K562 (cell line): ENCODE results near the gene TMEM242. TPM values are rescaled to one million over a fixed set of nuclear protein-coding genes. Genes with fewer than 3 reads are reported as not detected.

Source experiments
- ATAC-seq: fragments of 200-7000 bp; cut with Tn5 transposase; 3 replicates; pipeline ENCODE4 v1.9.1; 2020; ENCODE audit warnings: moderate library complexity
- BruUV-seq: library from RNA; stranded (reverse); fragments of 400-500 nt; replicated peaks from 2 replicates; lab custom pipeline; 2021; lab: Mats Ljungman, UMichigan
- CTCF ChIA-PET: fragments of 300-600 bp; formaldehyde crosslinking; extraction: SDS; loops from one replicate; lab custom pipeline; 2021; ENCODE audit warnings: low intra/inter-chr PET ratio; lab: Yijun Ruan, JAX
- POLR2A ChIA-PET: fragments of 300-600, 350-650 bp; sonication (Branson Sonifier 250); formaldehyde crosslinking; extraction: SDS; loops from one replicate; lab custom pipeline; 2021; ENCODE audit warnings: antibody characterized with exemption, inconsistent platforms; lab: Yijun Ruan, JAX
- DNase-seq, 4 experiments: peaks; one replicate each; pipeline versions ENCODE4 v3.0.0 to v3.0.0-alpha.2; 2011 to 2018; ENCODE audit warnings: low spot score in 3 of 4, mixed read lengths in 3 of 4; ENCODE audit errors: extremely low read depth in 1 of 4
- FAIRE-seq: peaks from 2 replicates; lab custom pipeline; 2011; peaks lifted over from hg19 to GRCh38; lab: Jason Lieb, UNC
- H2AFZ ChIP-seq: 2 replicates; pipeline ENCODE4 v1.6.0; 2011; ENCODE audit warnings: low read depth, low read length, control low read depth, inconsistent platforms
- H3K27ac ChIP-seq: fragments of 200-600 bp; 3 replicates; pipeline ENCODE4 v1.8.0; 2011; ENCODE audit warnings: low read depth, mild to moderate bottlenecking, control low read depth, inconsistent platforms, low read length, moderate library complexity, mixed read lengths; ENCODE audit errors: extremely low read depth
- H3K27me3 ChIP-seq, 2 experiments: fragments of 300-600 bp in 1 of 2; 2 replicates in 1 of 2; 3 replicates in 1 of 2; pipeline versions ENCODE4 v1.6.0 to v1.8.0; 2011; ENCODE audit warnings: inconsistent platforms in 2 of 2, low read length in 2 of 2, mild to moderate bottlenecking in 1 of 2, mixed read lengths in 1 of 2, moderate library complexity in 1 of 2; ENCODE audit not compliant: control insufficient read depth in 2 of 2, insufficient read depth in 2 of 2
- H3K36me3 ChIP-seq: fragments of 300-600 bp; 3 replicates; pipeline ENCODE4 v1.8.0; 2011; ENCODE audit warnings: mild to moderate bottlenecking, low read length, inconsistent platforms; ENCODE audit not compliant: control insufficient read depth, insufficient read depth
- H3K4me1 ChIP-seq, 2 experiments: fragments of 200-600 bp in 1 of 2; replicated peaks in 1 of 2; 2 replicates in 1 of 2; 3 replicates in 1 of 2; pipeline versions ENCODE4 v1.5.1 to v1.8.0; 2011; ENCODE audit warnings: inconsistent platforms in 2 of 2, low read length in 2 of 2, mild to moderate bottlenecking in 1 of 2, mixed read lengths in 1 of 2, moderate library complexity in 1 of 2; ENCODE audit not compliant: control insufficient read depth in 2 of 2, insufficient read depth in 2 of 2
- H3K4me2 ChIP-seq: 2 replicates; pipeline ENCODE4 v1.6.1; 2011; ENCODE audit warnings: low read length, control low read depth, inconsistent platforms, mixed read lengths; ENCODE audit not compliant: insufficient read depth
- H3K4me3 ChIP-seq: fragments of 200-600 bp; sonication (generic), shearing (Covaris generic); 2 replicates; pipeline ENCODE4 v1.5.1; 2016; ENCODE audit warnings: control low read depth, inconsistent platforms
- H3K79me2 ChIP-seq: fragments of 200-600 bp; 3 replicates; pipeline ENCODE4 v1.8.0; 2011; ENCODE audit warnings: low read length, inconsistent platforms; ENCODE audit not compliant: control insufficient read depth, insufficient read depth
- H3K9ac ChIP-seq, 2 experiments: 2 replicates each; pipeline versions ENCODE4 v1.6.0 to v1.6.1; 2011; ENCODE audit warnings: low read depth in 2 of 2, low read length in 2 of 2, control low read depth in 1 of 2, inconsistent platforms in 1 of 2, mild to moderate bottlenecking in 1 of 2, mixed read lengths in 1 of 2; ENCODE audit not compliant: insufficient read depth in 1 of 2
- H3K9me1 ChIP-seq: one replicate; pipeline ENCODE4 v1.6.0; 2011; ENCODE audit warnings: inconsistent platforms, mild to moderate bottlenecking, low read length, moderate library complexity; ENCODE audit not compliant: control insufficient read depth, insufficient read depth
- H3K9me3 ChIP-seq: replicated peaks from 2 replicates; pipeline ENCODE4 v1.5.1; 2011; ENCODE audit warnings: low read depth, low read length, inconsistent platforms; ENCODE audit not compliant: control insufficient read depth, insufficient read depth
- H4K20me1 ChIP-seq: replicated peaks from 2 replicates; pipeline ENCODE4 v1.6.1; 2011; ENCODE audit warnings: low read length, inconsistent platforms, mixed read lengths; ENCODE audit not compliant: control insufficient read depth, insufficient read depth
- ATF1 ChIP-seq, 2 experiments: fragments of 450-650 bp in 1 of 2; IDR thresholded peaks; 2 replicates each; pipeline ENCODE4 v1.6.1; 2016; ENCODE audit warnings: missing compliant biosample characterization in 1 of 2, missing genetic modification characterization in 1 of 2
- BACH1 ChIP-seq: fragments of 200-800 bp; sonication (Bioruptor generic); IDR thresholded peaks from 2 replicates; pipeline ENCODE4 v1.6.1; 2016; ENCODE audit warnings: missing genetic modification characterization, missing compliant biosample characterization
- CEBPG ChIP-seq, 3 experiments: fragments of 200-800 bp in 1 of 3; sonication (Bioruptor generic) in 1 of 3; sonication (generic) in 1 of 3; formaldehyde crosslinking in 1 of 3; IDR thresholded peaks in 2 of 3; conservative IDR thresholded peaks in 1 of 3; 2 replicates each; pipeline versions ENCODE4 v1.6.1 to v1.8.0; 2016 to 2022; ENCODE audit warnings: missing compliant biosample characterization in 2 of 3, missing genetic modification characterization in 2 of 3, mild to moderate bottlenecking in 1 of 3, missing genetic modification reagents in 1 of 3
- DMBX1 ChIP-seq: fragments of 250-450 bp; sonication (Bioruptor Pico); IDR thresholded peaks from 2 replicates; pipeline ENCODE4 v1.8.0; 2022; ENCODE audit warnings: inconsistent platforms, mild to moderate bottlenecking, moderate library complexity, borderline replicate concordance
- EP300 ChIP-seq: IDR thresholded peaks from 2 replicates; pipeline ENCODE4 v1.6.1; 2012; ENCODE audit warnings: low read length, improper control_type of control experiment
- ETV1 ChIP-seq: fragments of 450-650 bp; conservative IDR thresholded peaks from 2 replicates; pipeline ENCODE4 v1.6.1; 2016; ENCODE audit warnings: missing genetic modification characterization, control low read depth, low read depth, missing compliant biosample characterization
- FOXO4 ChIP-seq: fragments of 450-650 bp; formaldehyde crosslinking; IDR thresholded peaks from 2 replicates; pipeline ENCODE4 v1.4.0; 2020; ENCODE audit warnings: mild to moderate bottlenecking, moderate library complexity
- HMGXB4 ChIP-seq: sonication (generic); formaldehyde crosslinking; IDR thresholded peaks from 2 replicates; pipeline ENCODE4 v1.8.1; 2023; ENCODE audit warnings: mild to moderate bottlenecking, missing genetic modification reagents
- KDM2B ChIP-seq: fragments of 250-450 bp; sonication (Bioruptor Pico); IDR thresholded peaks from 2 replicates; pipeline ENCODE4 v1.8.0; 2021; ENCODE audit warnings: mild to moderate bottlenecking, moderate library complexity
- KDM4B ChIP-seq, 2 experiments: fragments of 450-650 bp in 1 of 2; sonication (generic) in 1 of 2; IDR thresholded peaks; 2 replicates each; pipeline ENCODE4 v1.6.1; 2016 to 2017; ENCODE audit warnings: borderline replicate concordance in 2 of 2, antibody characterized with exemption in 1 of 2, low read depth in 1 of 2, mild to moderate bottlenecking in 1 of 2
- SAFB2 ChIP-seq: fragments of 200-400 bp; formaldehyde crosslinking; IDR thresholded peaks from 2 replicates; pipeline ENCODE4 v1.6.1; 2018; ENCODE audit warnings: borderline replicate concordance, low read length, low read depth, moderate library complexity; ENCODE audit not compliant: severe bottlenecking
- TARDBP ChIP-seq: fragments of 450-650 bp; IDR thresholded peaks from 2 replicates; pipeline ENCODE4 v1.6.1; 2016
- TEAD1 ChIP-seq, 2 experiments: fragments of 450-650 bp in 1 of 2; sonication (generic) in 1 of 2; formaldehyde crosslinking; IDR thresholded peaks; 2 replicates each; pipeline versions ENCODE4 v1.4.0 to v1.8.0; 2020 to 2022; ENCODE audit warnings: mild to moderate bottlenecking in 2 of 2, missing genetic modification reagents in 1 of 2
- TEAD2 ChIP-seq: fragments of 450-650 bp; IDR thresholded peaks from 2 replicates; pipeline ENCODE4 v1.6.1; 2016; ENCODE audit warnings: missing genetic modification characterization, control low read depth, missing compliant biosample characterization
- ZBTB5 ChIP-seq: fragments of 450-650 bp; IDR thresholded peaks from 2 replicates; pipeline ENCODE4 v1.6.1; 2017; ENCODE audit warnings: antibody characterized with exemption
- ZC3H11A ChIP-seq: IDR thresholded peaks from 2 replicates; pipeline ENCODE4 v1.6.1; 2012; ENCODE audit warnings: low read depth, low read length, improper control_type of control experiment
- ZNF77 ChIP-seq: fragments of 250-450 bp; sonication (Bioruptor Pico); IDR thresholded peaks from 2 replicates; pipeline ENCODE4 v1.5.0; 2020
- ZNF830 ChIP-seq: fragments of 250-450 bp; sonication (Bioruptor Pico); IDR thresholded peaks from 2 replicates; pipeline ENCODE4 v1.5.0; 2021; ENCODE audit warnings: mild to moderate bottlenecking
- WGBS: fragments of 100-300 bp; shearing (Covaris generic); methylation state at CpG from one replicate; pipeline ENCODE4 v1.1.6; 2016; ENCODE audit warnings: low coverage, mixed read lengths; ENCODE audit not compliant: insufficient coverage; ENCODE audit errors: missing lambda C conversion rate; 5-methylcytosine and 5-hydroxymethylcytosine counted together
- in situ Hi-C: fragments of 300-500 bp; cut with MboI; formaldehyde crosslinking; loops from 4 replicates; pipeline ENCODE4 v1.15.0; 2018; ENCODE audit warnings: inconsistent platforms, mixed read lengths
- intact Hi-C: fragments of 100-400 bp; cut with micrococcal nuclease; formaldehyde crosslinking; loops from 2 replicates; pipeline ENCODE4 v1.14.2; 2022
- polyA plus RNA-seq, 8 experiments: library from polyadenylated mRNA; depleted of rRNA in 4 of 8; stranded (reverse) in 5 of 8; unstranded in 3 of 8; fragments of >200 nt; fragmentation: Nextera tagmentation in 2 of 8; fragmentation: Illumina TruSeq in 1 of 8; extraction: Ambion mirVana in 2 of 8; extraction: Trizol in 1 of 8; gene quantifications; 2 replicates each; pipeline versions ENCODE4 v1.2.1 to v1.2.3, GENCODE V29; 2011 to 2014; ENCODE audit warnings: inconsistent platforms in 1 of 8, missing spikeins in 1 of 8
- total RNA-seq, 7 experiments: library from RNA; depleted of rRNA in 6 of 7; stranded (reverse); fragments of >200 nt in 6 of 7; fragmentation: Illumina TruSeq in 2 of 7; extraction: Trizol in 2 of 7; gene quantifications; 2 replicates each; pipeline versions ENCODE4 v1.2.1 to v1.2.3, GENCODE V29; 2011 to 2021; ENCODE audit warnings: low replicate concordance in 1 of 7

The TMEM242 gene
- total and polyA plus RNA-seq, 9 of the 15 experiments (the other 6 are each of a cell fraction or from before 2014, with no cell fraction given), result 9.5 to 35.3 (median 16.5) TPM

- Histone ChIP-seq H4K20me1 (0 out of 2 replicates have a peak, but pooled peaks cover 4% of the 10 kb centered on the region), H3K36me3 (peaks cover under 1% of the 10 kb centered on the region; the same call in 1 of the 3 replicates), H3K9me1 (no peaks in the 10 kb centered on the region), H2AFZ (peak overlapping the region; percentile 77), H3K27ac (no peak overlapping the region), H3K79me2 (peaks cover 11% of the 10 kb centered on the region), H3K4me3 (no peak overlapping the region), H3K9me3 (no peaks in the 10 kb centered on the region), H3K4me1 (peaks cover 8 to 20% of the 10 kb centered on the region in 2 experiments), H3K4me2 (peak overlapping the region; percentile 21; the same call in 1 of the 2 replicates), H3K27me3 (no peaks in the 10 kb centered on the region), H3K9ac (no peak overlapping the region)
- no peak for ATAC-seq
- no TSS peak for BruUV-seq
- FAIRE-seq, result no peak
- ChIA-PET POLR2A (interaction anchor here (1.1 to 5.3 kb wide), 4 partner anchors 8 to 340 kb away, joined by 4 to 68 read pairs (median 10); no protein-coding TSS in a partner anchor), CTCF (no interaction called here)
- in situ Hi-C loops, result no loop called here
- intact Hi-C loops, result no loop called here
- no peak for DNase-seq
- 15% methylated on average over 6 of the region's 6 CpGs for WGBS
- TF ChIP-seq ZC3H11A (no peak), ZNF830 (no peak), TEAD2 (tag) (no peak), KDM2B (CRISPR knock-in tag) (no peak), ATF1 (CRISPR knock-in tag; IDR thresholded peaks at IDR 0.05) (no peak), ATF1 (tag; IDR thresholded peaks at IDR 0.05) (no peak), TARDBP (no peak), KDM4B (IDR thresholded peaks at IDR 0.05; ENCODE audit: borderline replicate concordance in 2 of 2, low read depth in 1 of 2) (no peak), ETV1 (tag) (no peak), FOXO4 (CRISPR knock-in tag) (no peak), EP300 (peak; percentile 14; the same call in 1 of the 2 replicates), SAFB2 (no peak), ZBTB5 (no peak), BACH1 (tag) (no peak), DMBX1 (CRISPR knock-in tag) (peak; percentile 55; the same call in 1 of the 2 replicates), HMGXB4 (CRISPR knock-in tag) (no peak), CEBPG (CRISPR knock-in tag; IDR thresholded peaks at IDR 0.05) (no peak), CEBPG (tag; conservative IDR thresholded peaks at IDR 0.05 in 1 of 2, IDR thresholded peaks at IDR 0.05 in 1 of 2) (no peak), TEAD1 (CRISPR knock-in tag; IDR thresholded peaks at IDR 0.05) (peak; percentile 28 to 51; a peak in 1 of 4 replicates), ZNF77 (CRISPR knock-in tag) (no peak)
These were observed 3.7 kb upstream of the TMEM242 start for GRCh38 chr6:157326979-157327378.
